ENCODE data around the gene SHC3.

Gene SHC3

DNA sequence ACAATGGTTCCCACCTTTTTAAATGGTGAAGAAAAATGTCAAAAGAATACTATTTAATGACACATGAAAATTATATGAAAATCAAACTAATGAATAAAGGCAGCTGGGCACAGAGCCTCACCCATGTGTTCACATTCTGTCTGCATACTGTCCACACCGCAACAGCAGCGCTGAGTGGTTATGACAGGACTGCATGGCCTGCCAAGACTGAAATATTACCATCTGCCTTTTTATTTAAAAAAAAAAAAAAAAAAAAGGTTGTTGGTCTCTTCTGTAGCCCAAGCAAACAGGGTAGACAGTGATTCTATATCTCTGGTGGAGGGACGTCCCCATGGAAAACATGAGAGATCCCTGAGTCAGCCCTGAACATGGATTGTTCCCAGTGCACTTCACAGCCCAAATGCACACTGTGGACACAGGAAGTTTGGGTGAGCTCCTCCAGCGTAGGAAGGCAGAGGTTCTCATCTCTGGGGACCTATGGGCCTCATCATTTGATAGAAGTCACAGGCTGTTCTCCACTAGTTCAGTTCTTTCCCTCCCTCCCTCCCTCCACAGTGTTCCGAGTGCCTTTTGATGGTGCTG is 44.9 kb upstream of the SHC3 start:
- TF ChIP-seq, protein P1, sequence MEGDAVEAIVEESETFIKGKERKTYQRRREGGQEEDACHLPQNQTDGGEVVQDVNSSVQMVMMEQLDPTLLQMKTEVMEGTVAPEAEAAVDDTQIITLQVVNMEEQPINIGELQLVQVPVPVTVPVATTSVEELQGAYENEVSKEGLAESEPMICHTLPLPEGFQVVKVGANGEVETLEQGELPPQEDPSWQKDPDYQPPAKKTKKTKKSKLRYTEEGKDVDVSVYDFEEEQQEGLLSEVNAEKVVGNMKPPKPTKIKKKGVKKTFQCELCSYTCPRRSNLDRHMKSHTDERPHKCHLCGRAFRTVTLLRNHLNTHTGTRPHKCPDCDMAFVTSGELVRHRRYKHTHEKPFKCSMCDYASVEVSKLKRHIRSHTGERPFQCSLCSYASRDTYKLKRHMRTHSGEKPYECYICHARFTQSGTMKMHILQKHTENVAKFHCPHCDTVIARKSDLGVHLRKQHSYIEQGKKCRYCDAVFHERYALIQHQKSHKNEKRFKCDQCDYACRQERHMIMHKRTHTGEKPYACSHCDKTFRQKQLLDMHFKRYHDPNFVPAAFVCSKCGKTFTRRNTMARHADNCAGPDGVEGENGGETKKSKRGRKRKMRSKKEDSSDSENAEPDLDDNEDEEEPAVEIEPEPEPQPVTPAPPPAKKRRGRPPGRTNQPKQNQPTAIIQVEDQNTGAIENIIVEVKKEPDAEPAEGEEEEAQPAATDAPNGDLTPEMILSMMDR (IDR thresholded peaks at IDR 0.05; ENCODE audit: low read depth, low read length): no peak
- TF ChIP-seq POLR2A (IDR thresholded peaks at IDR 0.05; ENCODE audit: extremely low read depth, insufficient read length): no peak
- TF ChIP-seq, protein P2, sequence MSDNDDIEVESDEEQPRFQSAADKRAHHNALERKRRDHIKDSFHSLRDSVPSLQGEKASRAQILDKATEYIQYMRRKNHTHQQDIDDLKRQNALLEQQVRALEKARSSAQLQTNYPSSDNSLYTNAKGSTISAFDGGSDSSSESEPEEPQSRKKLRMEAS (IDR thresholded peaks at IDR 0.05; ENCODE audit: low read depth, low read length): no peak
- no peak for TF ChIP-seq MYC (IDR thresholded peaks at IDR 0.05; ENCODE audit: low read depth, low read length)
- no peak for DNase-seq (ENCODE audit: low read depth)
- H3K4me3 ChIP-seq (ENCODE audit: low read depth, low read length): no peak overlapping the region

DNA sequence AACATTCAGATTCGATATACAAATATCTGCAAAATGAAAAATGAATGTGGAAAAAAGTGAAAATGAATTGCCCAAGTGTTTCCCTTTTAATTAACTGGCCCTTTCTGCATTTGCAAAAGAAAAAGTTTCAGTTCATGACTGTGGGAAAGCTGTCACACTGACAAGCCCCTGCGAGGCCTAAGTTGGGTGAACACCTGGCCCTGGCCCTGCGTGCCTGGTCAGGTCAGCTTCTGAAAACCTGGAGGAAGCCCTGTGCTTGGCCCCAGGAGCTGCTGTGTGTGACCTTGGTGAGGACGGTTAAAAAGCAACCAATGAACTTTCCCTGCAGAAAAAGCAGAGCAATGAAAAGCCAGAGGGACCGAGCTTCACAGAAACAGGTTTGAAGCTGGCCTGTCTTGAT is 41.0 kb upstream of the SHC3 start:
- no peak for DNase-seq (ENCODE audit: low read depth)
- no peak overlapping the region for H3K4me3 ChIP-seq (ENCODE audit: low read depth, low read length)
- TF ChIP-seq, protein P1 (IDR thresholded peaks at IDR 0.05; ENCODE audit: low read depth, low read length): no peak
- TF ChIP-seq POLR2A (IDR thresholded peaks at IDR 0.05; ENCODE audit: extremely low read depth, insufficient read length): no peak
- TF ChIP-seq, protein P2 (IDR thresholded peaks at IDR 0.05; ENCODE audit: low read depth, low read length): no peak
- TF ChIP-seq MYC (IDR thresholded peaks at IDR 0.05; ENCODE audit: low read depth, low read length): no peak

DNA sequence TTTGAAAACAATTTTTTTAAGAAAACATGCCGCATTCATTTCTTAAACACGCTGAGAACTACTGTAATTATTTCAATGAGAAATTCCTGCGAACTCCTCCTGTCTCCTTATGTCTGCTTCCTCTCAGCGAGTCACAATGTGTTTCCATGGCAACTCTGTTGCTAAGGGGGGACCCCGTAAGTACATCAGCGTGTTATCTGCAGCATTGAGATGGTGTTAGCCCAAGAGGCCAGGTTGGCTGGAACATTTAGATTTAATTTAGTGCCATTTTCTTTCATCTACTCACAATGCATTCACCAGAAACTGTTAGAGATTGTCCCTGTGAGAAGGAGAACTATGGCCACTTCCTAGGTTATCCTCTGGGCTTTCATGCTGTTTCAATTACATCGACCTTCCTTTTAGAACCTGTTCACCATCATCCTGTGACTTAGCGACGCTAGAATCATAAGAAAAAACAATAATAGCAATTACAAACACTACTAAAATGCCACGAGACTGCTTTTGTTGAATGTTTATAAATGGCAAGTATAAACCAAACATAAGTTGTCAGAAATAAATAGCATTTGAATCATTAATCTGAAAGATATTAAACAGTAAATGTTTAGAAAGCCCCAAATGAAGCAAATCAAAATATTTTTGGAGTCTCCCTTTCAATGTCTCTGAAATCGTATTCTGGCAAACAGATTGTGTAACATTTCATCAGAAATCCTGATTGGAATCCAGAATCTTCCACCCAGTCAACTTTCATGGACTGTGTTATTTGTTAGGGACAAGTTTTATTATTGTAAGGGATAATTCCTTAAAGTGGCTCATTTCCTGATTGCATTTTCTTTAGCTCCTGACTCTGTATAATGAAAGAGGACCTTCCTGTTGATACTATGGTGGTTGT is 39.7 kb upstream of the SHC3 start:
- TF ChIP-seq, protein P1 (IDR thresholded peaks at IDR 0.05; ENCODE audit: low read depth, low read length): no peak
- TF ChIP-seq MYC (IDR thresholded peaks at IDR 0.05; ENCODE audit: low read depth, low read length) (no peak), POLR2A (IDR thresholded peaks at IDR 0.05; ENCODE audit: extremely low read depth, insufficient read length) (no peak)
- TF ChIP-seq, protein P2 (IDR thresholded peaks at IDR 0.05; ENCODE audit: low read depth, low read length): no peak
- DNase-seq (ENCODE audit: low read depth): no peak
- H3K4me3 ChIP-seq (ENCODE audit: low read depth, low read length): no peak overlapping the region

DNA sequence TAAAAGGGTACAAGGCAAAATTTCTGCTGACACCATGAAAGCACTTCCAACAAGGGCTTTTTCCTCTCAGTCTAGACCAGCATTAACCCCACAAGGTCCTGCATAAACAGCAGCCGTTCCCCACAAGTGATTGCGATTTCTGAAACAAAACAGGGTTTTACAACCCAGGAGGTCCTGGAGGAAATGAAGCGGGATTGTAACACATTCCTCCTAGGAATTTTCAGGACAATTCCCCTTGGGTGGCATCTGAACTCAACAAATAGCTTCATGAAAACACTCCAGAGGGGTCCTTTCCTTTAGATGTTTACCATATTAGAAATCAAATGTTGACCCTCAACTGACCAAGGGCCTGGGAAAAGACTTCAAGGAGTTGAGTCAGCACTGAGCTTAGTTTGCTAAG is 36.7 kb upstream of the SHC3 start:
- no peak for DNase-seq (ENCODE audit: low read depth)
- no peak for TF ChIP-seq MYC (IDR thresholded peaks at IDR 0.05; ENCODE audit: low read depth, low read length)
- TF ChIP-seq POLR2A (IDR thresholded peaks at IDR 0.05; ENCODE audit: extremely low read depth, insufficient read length): no peak
- TF ChIP-seq, protein P1 (IDR thresholded peaks at IDR 0.05; ENCODE audit: low read depth, low read length): no peak
- TF ChIP-seq, protein P2 (IDR thresholded peaks at IDR 0.05; ENCODE audit: low read depth, low read length): no peak
- H3K4me3 ChIP-seq (ENCODE audit: low read depth, low read length): no peak overlapping the region

DNA sequence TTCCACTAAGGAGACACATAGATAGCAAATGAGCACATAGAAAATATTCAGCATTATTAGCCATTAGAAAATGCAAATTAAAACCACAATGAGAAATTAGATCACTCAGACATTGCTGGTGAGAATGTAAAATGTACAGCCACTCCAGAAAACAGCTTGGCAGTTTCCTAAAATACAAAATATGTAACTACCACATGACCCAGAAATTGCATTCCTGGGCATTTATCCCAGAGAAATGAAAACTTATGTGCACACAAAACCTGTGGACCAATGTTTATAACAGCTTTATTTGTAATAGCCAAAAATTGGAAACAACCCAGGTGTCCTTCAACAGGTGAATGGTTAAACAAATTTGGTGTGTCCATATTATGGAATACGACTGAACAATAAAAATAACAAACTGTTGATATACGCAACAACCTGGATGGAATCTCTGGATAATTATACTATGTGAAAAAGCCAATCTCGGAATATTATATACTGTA is 34.8 kb upstream of the SHC3 start:
- H3K4me3 ChIP-seq (ENCODE audit: low read depth, low read length): no peak overlapping the region
- TF ChIP-seq, protein P1 (IDR thresholded peaks at IDR 0.05; ENCODE audit: low read depth, low read length): no peak
- TF ChIP-seq POLR2A (IDR thresholded peaks at IDR 0.05; ENCODE audit: extremely low read depth, insufficient read length): no peak
- TF ChIP-seq, protein P2 (IDR thresholded peaks at IDR 0.05; ENCODE audit: low read depth, low read length): no peak
- no peak for TF ChIP-seq MYC (IDR thresholded peaks at IDR 0.05; ENCODE audit: low read depth, low read length)
- no peak for DNase-seq (ENCODE audit: low read depth)

Measured in NB4 (cell line).